Motor neuron (in vitro differentiated cells): Measurements from ENCODE around the gene PCYT1B. TPM values are rescaled to one million over a fixed set of nuclear protein-coding genes. Genes with fewer than 3 reads are reported as not detected.
A peak's percentile ranks its signal among the peaks of the same experiment; 100 is the strongest.
"Not testable (repeated sequence)": the region's sequence is repeated elsewhere in the genome, so short reads cannot be mapped to it uniquely, and the experiment has no call there.

ENCODE experiments used
- ATAC-seq, 8 experiments: fragments of 200-7000 bp; cut with Tn5 transposase; replicated peaks in 6 of 8; 2 replicates each; pipeline ENCODE4 v1.8.0; 2021; ENCODE audit warnings: mild to moderate bottlenecking in 8 of 8, moderate library complexity in 8 of 8
- H3K27ac ChIP-seq, 2 donors: fragments of 250-450 bp; sonication (Bioruptor Pico); 2 replicates each; pipeline ENCODE4 v1.9.0; 2021; ENCODE audit warnings: antibody characterized with exemption in 2 of 2, mild to moderate bottlenecking in 2 of 2, moderate library complexity in 1 of 2
- H3K4me1 ChIP-seq, 2 donors: fragments of 250-450 bp; sonication (Bioruptor Pico); replicated peaks in 1 of 2; 2 replicates each; pipeline ENCODE4 v1.6.1; 2021; ENCODE audit warnings: antibody characterized with exemption in 2 of 2, mild to moderate bottlenecking in 2 of 2, moderate library complexity in 1 of 2
- H3K4me3 ChIP-seq, 5 donors: fragments of 250-450 bp; sonication (Bioruptor Pico); 2 replicates each; pipeline ENCODE4 v1.9.0; 2021; ENCODE audit warnings: antibody characterized with exemption in 5 of 5, mild to moderate bottlenecking in 5 of 5, moderate library complexity in 4 of 5
- WGBS, 10 experiments: fragments of 450-650 bp; shearing (Covaris generic); methylation state at CpG; one replicate each; pipeline ENCODE4 v1.0.0; 2022; 5-methylcytosine and 5-hydroxymethylcytosine counted together
- in situ Hi-C, 9 experiments: fragments of 400-800 bp; cut with MboI; loops; one replicate each; pipeline ENCODE4 v1.15.0; 2021; ENCODE audit warnings: low sequenced_read_pairs in 9 of 9, low pct_unique_long_range_greater_than_20kb in 2 of 9; ENCODE audit not compliant: unreplicated experiment in 9 of 9
- total RNA-seq, 8 experiments: library from RNA; unstranded; fragments of 300-600 nt; gene quantifications; 2 replicates each; pipeline versions ENCODE4 v1.2.3 to v1.2.4, GENCODE V29; 2022

PCYT1B gene
- total RNA-seq, 8 experiments from 2014 or later: 1.3 to 4.9 (median 2.5) TPM

DNA sequence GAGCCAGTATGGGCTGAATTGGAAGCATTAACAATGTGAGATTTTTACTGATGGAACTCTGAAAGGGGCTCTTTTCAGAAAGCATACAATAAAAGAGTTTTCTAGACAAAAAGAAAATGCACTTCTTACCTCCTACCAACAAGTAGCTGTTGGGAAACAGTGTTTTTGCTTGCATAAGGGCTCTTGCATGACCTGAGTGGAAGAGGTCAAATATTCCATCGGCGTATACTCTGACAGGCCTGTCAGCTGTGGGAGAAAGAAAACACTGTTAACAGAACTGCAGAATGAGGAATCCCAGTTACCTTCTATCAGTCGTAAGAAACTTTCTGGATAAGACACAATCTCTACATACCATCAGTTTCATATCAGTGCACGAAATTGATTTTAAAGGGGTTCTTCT, 39.5 kb downstream of the PCYT1B start:
- Histone ChIP-seq H3K4me1 (no peaks in the 10 kb centered on the region), H3K4me3 (no peak overlapping the region), H3K27ac (no peak overlapping the region)
- in situ Hi-C loops: no loop called here
- 53 to 100% (median 80%) methylated on average over 1 to 4 of the region's 4 CpGs; no CpG with 5 or more reads in 5 of the 10 experiments for WGBS, 10 experiments
- ATAC-seq: no peak

DNA sequence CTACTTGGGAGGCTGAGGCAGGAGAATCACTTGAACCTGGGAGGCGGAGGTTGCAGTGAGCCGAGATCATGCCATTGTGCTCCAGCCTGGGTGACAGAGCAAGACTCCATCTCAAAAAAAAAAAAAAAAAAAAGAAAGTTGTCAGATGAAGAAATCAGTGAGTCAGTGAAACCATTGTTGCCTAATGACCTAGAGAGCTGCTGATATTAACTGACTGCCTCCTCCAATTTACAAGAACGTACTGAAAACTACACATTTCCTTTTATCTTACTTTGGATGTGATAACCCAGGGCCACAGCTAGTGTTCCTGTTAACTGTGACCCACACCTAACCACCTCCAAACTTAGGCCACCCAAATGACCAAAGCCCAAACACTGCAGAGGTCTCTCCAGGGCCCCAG, 41.2 kb downstream of the PCYT1B start:
- 81 to 100% (median 100%) methylated on average over 1 to 2 of the region's 3 CpGs; no CpG with 5 or more reads in 7 of the 10 experiments for WGBS, 10 experiments
- H3K4me3 ChIP-seq, in situ Hi-C loops, ATAC-seq, H3K27ac ChIP-seq, H3K4me1 ChIP-seq: not testable (repeated sequence)

GRCh38 chrX:24603191-24603590, 44.0 kb downstream of the PCYT1B start:
- in situ Hi-C loops: no loop called here
- no peak for ATAC-seq
- H3K4me3 ChIP-seq: no peak overlapping the region
- no peak overlapping the region for H3K27ac ChIP-seq
- no peaks in the 10 kb centered on the region for H3K4me1 ChIP-seq
- WGBS, 10 experiments: 0% methylated on average over 1 of the region's 1 CpG; no CpG with 5 or more reads in 9 of the 10 experiments

DNA sequence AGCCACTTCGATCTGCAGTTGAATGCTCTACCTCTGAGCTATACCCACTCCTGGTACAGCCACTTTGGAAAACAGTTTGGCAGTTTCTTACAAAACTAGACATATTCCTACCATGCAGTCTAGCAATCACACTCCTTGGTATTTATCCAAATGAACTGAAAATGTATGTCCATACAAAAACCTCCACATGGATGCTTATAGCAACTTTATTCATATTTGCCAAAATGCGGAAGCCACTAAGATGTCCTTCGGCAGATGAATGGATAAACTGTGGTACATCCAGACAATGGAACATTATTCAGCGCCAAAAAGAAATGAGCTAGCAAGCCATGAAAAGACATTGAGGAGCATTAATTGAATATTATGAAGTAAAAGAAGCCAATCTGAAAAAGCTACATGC, 45.3 kb downstream of the PCYT1B start:
- Histone ChIP-seq H3K4me1 (no peaks in the 10 kb centered on the region), H3K4me3 (no peak overlapping the region), H3K27ac (no peak overlapping the region)
- in situ Hi-C loops: no loop called here
- no peak for ATAC-seq
- 48 to 100% (median 95%) methylated on average over 1 to 4 of the region's 4 CpGs; no CpG with 5 or more reads in 4 of the 10 experiments for WGBS, 10 experiments

DNA sequence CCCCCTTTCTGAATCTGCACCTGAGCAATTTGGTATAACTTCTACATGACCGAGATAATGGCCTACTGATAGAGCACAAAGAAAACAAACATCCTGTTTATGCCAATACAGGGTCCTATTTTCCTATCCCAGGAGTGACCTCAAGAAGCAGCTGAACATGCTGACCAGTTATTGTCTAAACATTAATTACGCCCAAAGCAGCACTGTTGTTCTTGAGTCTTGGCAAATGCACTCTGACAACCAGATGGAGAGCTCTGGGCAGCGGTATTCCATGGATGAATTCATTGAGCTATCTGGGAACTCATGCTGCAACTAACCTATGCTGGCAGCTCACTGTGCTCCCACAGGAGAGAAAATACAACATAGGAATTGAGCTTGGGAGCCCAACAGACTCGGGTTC, 52.6 kb downstream of the PCYT1B start:
- no peaks in the 10 kb centered on the region for H3K4me1 ChIP-seq
- no peak overlapping the region for H3K27ac ChIP-seq
- WGBS, 10 experiments: 80 to 100% (median 100%) methylated on average over 1 to 3 of the region's 4 CpGs; no CpG with 5 or more reads in 7 of the 10 experiments
- no peak overlapping the region for H3K4me3 ChIP-seq
- no peak for ATAC-seq
- in situ Hi-C loops: no loop called here

GRCh38 chrX:24590111-24590510, 57.0 kb downstream of the PCYT1B start:
- H3K4me3 ChIP-seq: no peak overlapping the region
- in situ Hi-C loops: no loop called here
- WGBS, 10 experiments: 0 to 85% (median 24%) methylated on average over 1 to 4 of the region's 5 CpGs; no CpG with 5 or more reads in 5 of the 10 experiments
- no peak overlapping the region for H3K27ac ChIP-seq
- no peaks in the 10 kb centered on the region for H3K4me1 ChIP-seq
- ATAC-seq: no peak

- in situ Hi-C loops: no loop called here
- no peak for ATAC-seq
Measured at GRCh38 chrX:24577091-24577490, 70.1 kb downstream of the PCYT1B start.

GRCh38 chrX:24575496-24575895, 71.7 kb downstream of the PCYT1B start:
- in situ Hi-C loops: no loop called here
- H3K4me3 ChIP-seq: no peak overlapping the region
- 90 to 100% (median 100%) methylated on average over 1 of the region's 1 CpG; no CpG with 5 or more reads in 7 of the 10 experiments for WGBS, 10 experiments
- H3K27ac ChIP-seq: no peak overlapping the region
- ATAC-seq: no peak
- H3K4me1 ChIP-seq: no peaks in the 10 kb centered on the region

More at GRCh38 chrX:24577091-24577490, 70.1 kb downstream of the PCYT1B start:
- Histone ChIP-seq H3K4me3 (no peak overlapping the region), H3K4me1 (no peaks in the 10 kb centered on the region), H3K27ac (no peak overlapping the region)
- 0 to 89% (median 54%) methylated on average over 1 to 9 of the region's 9 CpGs; no CpG with 5 or more reads in 6 of the 10 experiments for WGBS, 10 experiments

DNA sequence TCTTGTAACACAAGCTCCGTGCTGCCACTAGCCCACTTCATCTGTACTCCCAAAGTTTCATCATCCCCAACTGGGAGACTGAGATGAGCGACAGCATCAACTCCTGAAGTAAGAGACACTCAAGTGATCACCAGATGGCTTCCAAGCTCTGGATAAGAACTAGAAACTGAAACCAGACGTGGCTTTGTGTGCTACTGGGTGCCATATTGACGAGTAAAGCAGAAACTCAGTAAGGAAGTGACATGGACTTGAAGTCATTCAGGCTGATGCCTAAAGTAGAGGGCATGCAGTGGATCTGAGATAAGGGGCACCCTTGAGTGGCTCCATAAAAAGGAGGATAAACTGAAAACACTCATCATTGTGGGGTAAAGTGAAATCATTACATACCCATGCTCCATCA, 72.4 kb downstream of the PCYT1B start:
- in situ Hi-C loops: no loop called here
- no peak for ATAC-seq
- 17 to 93% methylated on average over 1 to 3 of the region's 4 CpGs; no CpG with 5 or more reads in 8 of the 10 experiments for WGBS, 10 experiments
- Histone ChIP-seq H3K27ac (no peak overlapping the region), H3K4me1 (no peaks in the 10 kb centered on the region), H3K4me3 (no peak overlapping the region)

- peak in 3 of 8 experiments; percentile 76 to 85 (median 82) for ATAC-seq
- 0 to 100% (median 70%) methylated on average over 1 to 3 of the region's 4 CpGs; no CpG with 5 or more reads in 5 of the 10 experiments for WGBS, 10 experiments
- Histone ChIP-seq H3K4me3 (no peak overlapping the region), H3K4me1 (no peaks in the 10 kb centered on the region), H3K27ac (no peak overlapping the region)
- in situ Hi-C loops: no loop called here
Measured at GRCh38 chrX:24567169-24567568, 80.0 kb downstream of the PCYT1B start.

DNA sequence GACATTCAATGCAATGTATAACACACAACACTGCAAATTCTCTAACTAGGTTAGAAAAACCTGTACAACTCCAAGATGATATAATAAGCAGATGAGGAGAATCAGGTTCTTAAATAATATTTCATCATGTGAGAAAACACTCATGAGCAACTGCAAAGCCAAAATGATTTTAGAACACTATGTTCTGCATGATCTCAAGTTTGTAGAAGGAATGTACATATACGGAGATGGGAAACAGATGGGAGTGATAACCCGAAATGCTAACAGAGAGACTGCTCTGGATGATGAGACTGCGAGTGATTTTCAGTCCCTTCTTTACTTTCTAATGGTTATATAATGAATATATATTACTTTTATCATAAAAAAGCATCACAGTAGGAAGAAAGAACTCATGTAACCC, 80.9 kb downstream of the PCYT1B start:
- in situ Hi-C loops: no loop called here
- peak in 3 of 8 experiments; percentile 28 to 79 (median 36) for ATAC-seq
- WGBS, 10 experiments: 5 to 100% (median 94%) methylated on average over 2 to 3 of the region's 3 CpGs; no CpG with 5 or more reads in 6 of the 10 experiments
- H3K27ac ChIP-seq: no peak overlapping the region
- no peaks in the 10 kb centered on the region for H3K4me1 ChIP-seq
- H3K4me3 ChIP-seq: no peak overlapping the region

DNA sequence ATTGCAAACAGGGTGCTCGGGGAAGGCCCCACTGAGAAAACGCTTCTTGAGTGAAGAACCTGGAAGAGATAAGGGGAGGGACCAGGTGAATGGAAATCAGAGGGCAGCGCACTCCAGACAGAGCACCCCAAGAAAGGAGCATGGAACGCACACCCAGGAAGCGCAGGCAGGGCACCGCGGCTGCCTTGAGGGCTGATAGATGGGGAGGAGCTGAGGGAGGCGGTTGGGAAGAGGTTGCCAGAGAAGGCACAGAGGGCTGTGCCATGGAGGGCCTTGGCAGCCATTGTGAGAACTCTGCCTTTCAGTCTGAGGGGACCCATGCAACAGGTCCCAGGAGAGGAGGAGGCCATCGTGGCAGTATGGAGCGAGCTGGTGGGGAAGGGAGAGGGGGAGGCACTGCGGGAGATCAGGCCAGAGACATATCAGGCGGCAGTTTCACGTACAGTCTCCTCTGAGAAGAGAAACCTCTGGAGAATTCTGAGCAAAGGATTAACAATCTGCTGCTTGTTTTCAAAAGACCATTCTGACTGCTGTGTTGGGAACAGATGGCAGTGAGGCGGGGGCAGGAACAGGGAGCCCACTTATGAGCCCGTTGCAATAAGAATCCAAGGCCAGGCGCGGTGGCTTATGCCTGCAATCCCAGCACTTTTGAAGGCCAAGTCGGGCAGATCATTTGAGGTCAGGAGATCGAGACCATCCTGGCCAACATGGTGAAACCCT, 83.7 kb downstream of the PCYT1B start:
- no peaks in the 10 kb centered on the region for H3K4me1 ChIP-seq
- H3K4me3 ChIP-seq: no peak overlapping the region
- in situ Hi-C loops: no loop called here
- WGBS, 10 experiments: 62 to 100% (median 93%) methylated on average over 2 to 8 of the region's 19 CpGs; no CpG with 5 or more reads in 7 of the 10 experiments
- no peak overlapping the region for H3K27ac ChIP-seq
- no peak for ATAC-seq

DNA sequence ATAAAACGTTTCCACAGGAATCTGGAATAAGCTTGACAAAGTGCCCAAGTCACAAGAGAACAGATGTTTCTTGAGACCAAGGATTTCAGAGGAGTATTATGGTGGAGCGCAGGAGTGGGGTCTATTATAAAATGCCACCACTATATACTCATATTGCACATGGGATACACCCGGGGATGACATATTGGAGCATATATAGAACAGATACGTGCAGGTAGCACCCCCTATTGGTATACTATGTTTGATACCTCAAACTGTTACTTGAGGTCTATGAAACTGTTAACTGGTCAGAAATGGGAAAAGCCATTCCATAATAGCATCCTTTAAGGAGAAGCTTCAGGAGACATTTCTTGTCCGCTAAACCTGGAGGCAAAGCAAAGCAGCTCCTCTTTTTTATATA, 86.0 kb downstream of the PCYT1B start:
- Histone ChIP-seq H3K4me1 (no peaks in the 10 kb centered on the region), H3K27ac (no peak overlapping the region), H3K4me3 (no peak overlapping the region)
- in situ Hi-C loops: no loop called here
- peak in 3 of 8 experiments; percentile 32 to 53 (median 43) for ATAC-seq
- WGBS, 10 experiments: 58 to 83% (median 82%) methylated on average over 1 to 5 of the region's 5 CpGs; no CpG with 5 or more reads in 7 of the 10 experiments

GRCh38 chrX:24553011-24553410, 94.1 kb downstream of the PCYT1B start:
- Histone ChIP-seq H3K27ac (no peak overlapping the region), H3K4me3 (no peak overlapping the region), H3K4me1 (peaks cover 3 to 4% of the 10 kb centered on the region in 2 donors)
- in situ Hi-C loops: no loop called here
- ATAC-seq: peak in 1 of 8 experiments; percentile 35
- WGBS, 10 experiments: 0 to 83% (median 30%) methylated on average over 1 to 4 of the region's 4 CpGs; no CpG with 5 or more reads in 5 of the 10 experiments
